GM21423 (cell line): Measurements from ENCODE around the gene RTN4RL1.
A peak's percentile ranks its signal among the peaks of the same experiment; 100 is the strongest.

Source experiments
- ATAC-seq: cut with Tn5 transposase; IDR thresholded peaks from one replicate; pipeline ENCODE4 v1.9.1; 2021; ENCODE audit warnings: mild to moderate bottlenecking, moderate library complexity; ENCODE audit not compliant: unreplicated experiment

Gene RTN4RL1

GRCh38 chr17:2059547-2060384 lies 34.6 kb upstream of the RTN4RL1 start:
- no peak for ATAC-seq

GRCh38 chr17:2058586-2059546 lies 33.7 kb upstream of the RTN4RL1 start:
- no peak for ATAC-seq

- ATAC-seq: no peak
These were observed 32.8 kb upstream of the RTN4RL1 start for GRCh38 chr17:2057760-2058585.

GRCh38 chr17:2057175-2057759 lies 32.1 kb upstream of the RTN4RL1 start:
- ATAC-seq: no peak

- no peak for ATAC-seq
These were observed 31.4 kb upstream of the RTN4RL1 start for GRCh38 chr17:2056206-2057174.

GRCh38 chr17:2055292-2056205 lies 30.4 kb upstream of the RTN4RL1 start:
- no peak for ATAC-seq

- peak; percentile 32 for ATAC-seq
These were observed 29.6 kb upstream of the RTN4RL1 start, which contains the start of gene HIC1 for GRCh38 chr17:2054512-2055291. Gene HIC1, plus strand, starts transcription at chr17:2055103. Its CDS starts 1,588 bp downstream, at chr17:2056691.

GRCh38 chr17:2054262-2054511 lies 29.1 kb upstream of the RTN4RL1 start:
- ATAC-seq: no peak

- no peak for ATAC-seq
These were observed 28.5 kb upstream of the RTN4RL1 start for GRCh38 chr17:2053380-2054261.

- ATAC-seq: no peak
These were observed 26.9 kb upstream of the RTN4RL1 start for GRCh38 chr17:2051933-2052559.

GRCh38 chr17:2051061-2051932 lies 26.2 kb upstream of the RTN4RL1 start:
- no peak for ATAC-seq

- ATAC-seq: peak; percentile 17
These were observed 25.3 kb upstream of the RTN4RL1 start for GRCh38 chr17:2050300-2051060.

- peak; percentile 44 for ATAC-seq
These were observed 24.5 kb upstream of the RTN4RL1 start for GRCh38 chr17:2049333-2050299.
